Embryonic facial prominence (tissue), 1 donor: ENCODE data around the gene SLC35F3.
"Not testable (repeated sequence)": the region's sequence is repeated elsewhere in the genome, so short reads cannot be mapped to it uniquely, and the experiment has no call there.

Experiments used
- DNase-seq: peaks from one replicate; pipeline ENCODE4 v3.0.0-alpha.2; 2016; ENCODE audit errors: extremely low spot score

The SLC35F3 gene

GRCh38 chr1:234222561-234223280 is 318.2 kb downstream of the SLC35F3 start:
- no peak for DNase-seq

- no peak for DNase-seq
Measured at GRCh38 chr1:234226113-234226818, 321.8 kb downstream of the SLC35F3 start.

GRCh38 chr1:234226819-234227165 is 322.3 kb downstream of the SLC35F3 start:
- DNase-seq: no peak

- DNase-seq: no peak
Measured at GRCh38 chr1:234229581-234230387, 325.3 kb downstream of the SLC35F3 start.

GRCh38 chr1:234230414-234230862 is 326.0 kb downstream of the SLC35F3 start:
- DNase-seq: no peak

- DNase-seq: no peak
Measured at GRCh38 chr1:234231061-234231892, 326.8 kb downstream of the SLC35F3 start.

- no peak for DNase-seq
Measured at GRCh38 chr1:234231893-234232276, 327.4 kb downstream of the SLC35F3 start.

- no peak for DNase-seq
Measured at GRCh38 chr1:234234199-234234598, 329.7 kb downstream of the SLC35F3 start.

GRCh38 chr1:234235434-234235881 is 331.0 kb downstream of the SLC35F3 start:
- DNase-seq: no peak

GRCh38 chr1:234237393-234237792 is 332.9 kb downstream of the SLC35F3 start:
- DNase-seq: no peak

GRCh38 chr1:234238060-234238459 is 333.6 kb downstream of the SLC35F3 start:
- DNase-seq: no peak

GRCh38 chr1:234239515-234239914 is 335.0 kb downstream of the SLC35F3 start:
- no peak for DNase-seq

GRCh38 chr1:234239936-234240335 is 335.5 kb downstream of the SLC35F3 start:
- no peak for DNase-seq

GRCh38 chr1:234240680-234241079 is 336.2 kb downstream of the SLC35F3 start:
- DNase-seq: no peak

- DNase-seq: no peak
Measured at GRCh38 chr1:234241941-234242490, 337.5 kb downstream of the SLC35F3 start.

GRCh38 chr1:234243521-234244260 is 339.2 kb downstream of the SLC35F3 start:
- DNase-seq: no peak

- no peak for DNase-seq
Measured at GRCh38 chr1:234244482-234244881, 340.0 kb downstream of the SLC35F3 start.

- no peak for DNase-seq
Measured at GRCh38 chr1:234246638-234247116, 342.2 kb downstream of the SLC35F3 start.

GRCh38 chr1:234247746-234248145 is 343.3 kb downstream of the SLC35F3 start:
- not testable (repeated sequence) for DNase-seq

GRCh38 chr1:234250747-234251146 is 346.3 kb downstream of the SLC35F3 start:
- DNase-seq: no peak
